ENCODE results near the gene DIAPH3.
"Not testable (repeated sequence)": the region's sequence is repeated elsewhere in the genome, so short reads cannot be mapped to it uniquely, and the experiment has no call there.

Gene DIAPH3

GRCh38 chr13:60048353-60048752 lies 115.4 kb downstream of the DIAPH3 start:
- H3K4me1 ChIP-seq (ENCODE audit: insufficient read depth, low read length); H3K27me3 ChIP-seq (ENCODE audit: control insufficient read depth in 1 of 2, insufficient read depth in 2 of 2, low read length in 2 of 2); H3K27ac ChIP-seq (ENCODE audit: low read depth, low read length); H3K36me3 ChIP-seq (ENCODE audit: insufficient read depth, low read length); H3K9ac ChIP-seq (ENCODE audit: low read length); H3K9me3 ChIP-seq (ENCODE audit: low read length); H3K4me3 ChIP-seq (ENCODE audit: low read depth in 1 of 2, low read length in 2 of 2): not testable (repeated sequence)

GRCh38 chr13:60047918-60048317 lies 115.8 kb downstream of the DIAPH3 start:
- H3K36me3 ChIP-seq (ENCODE audit: insufficient read depth, low read length) = no peaks in the 10 kb centered on the region
- H3K4me3 ChIP-seq (ENCODE audit: low read depth in 1 of 2, low read length in 2 of 2) = no peak overlapping the region
- H3K4me1 ChIP-seq (ENCODE audit: insufficient read depth, low read length) = no peaks in the 10 kb centered on the region
- no peak overlapping the region for H3K27ac ChIP-seq (ENCODE audit: low read depth, low read length)
- no peaks in the 10 kb centered on the region for H3K27me3 ChIP-seq (ENCODE audit: control insufficient read depth in 1 of 2, insufficient read depth in 2 of 2, low read length in 2 of 2)
- H3K9ac ChIP-seq (ENCODE audit: low read length) = no peak overlapping the region
- no peaks in the 10 kb centered on the region for H3K9me3 ChIP-seq (ENCODE audit: low read length)

- no peaks in the 10 kb centered on the region for H3K9me3 ChIP-seq (ENCODE audit: low read length)
- H3K27me3 ChIP-seq (ENCODE audit: control insufficient read depth in 1 of 2, insufficient read depth in 2 of 2, low read length in 2 of 2) = no peaks in the 10 kb centered on the region
- no peak overlapping the region for H3K27ac ChIP-seq (ENCODE audit: low read depth, low read length)
- H3K36me3 ChIP-seq (ENCODE audit: insufficient read depth, low read length) = no peaks in the 10 kb centered on the region
- no peak overlapping the region for H3K9ac ChIP-seq (ENCODE audit: low read length)
- no peak overlapping the region for H3K4me3 ChIP-seq (ENCODE audit: low read depth in 1 of 2, low read length in 2 of 2)
- H3K4me1 ChIP-seq (ENCODE audit: insufficient read depth, low read length) = no peaks in the 10 kb centered on the region
These were observed 119.4 kb downstream of the DIAPH3 start for GRCh38 chr13:60044321-60044720.

GRCh38 chr13:60043262-60043661 lies 120.5 kb downstream of the DIAPH3 start:
- Histone ChIP-seq H3K9me3 (ENCODE audit: low read length) (no peaks in the 10 kb centered on the region), H3K9ac (ENCODE audit: low read length) (no peak overlapping the region), H3K36me3 (ENCODE audit: insufficient read depth, low read length) (no peaks in the 10 kb centered on the region), H3K27me3 (ENCODE audit: control insufficient read depth in 1 of 2, insufficient read depth in 2 of 2, low read length in 2 of 2) (no peaks in the 10 kb centered on the region), H3K4me1 (ENCODE audit: insufficient read depth, low read length) (no peaks in the 10 kb centered on the region), H3K27ac (ENCODE audit: low read depth, low read length) (no peak overlapping the region), H3K4me3 (ENCODE audit: low read depth in 1 of 2, low read length in 2 of 2) (no peak overlapping the region)

GRCh38 chr13:60040668-60041067 lies 123.1 kb downstream of the DIAPH3 start:
- not testable (repeated sequence) for H3K27ac ChIP-seq (ENCODE audit: low read depth, low read length); H3K9me3 ChIP-seq (ENCODE audit: low read length); H3K36me3 ChIP-seq (ENCODE audit: insufficient read depth, low read length); H3K4me3 ChIP-seq (ENCODE audit: low read depth in 1 of 2, low read length in 2 of 2); H3K4me1 ChIP-seq (ENCODE audit: insufficient read depth, low read length); H3K27me3 ChIP-seq (ENCODE audit: control insufficient read depth in 1 of 2, insufficient read depth in 2 of 2, low read length in 2 of 2); H3K9ac ChIP-seq (ENCODE audit: low read length)

GRCh38 chr13:60035874-60036273 lies 127.9 kb downstream of the DIAPH3 start:
- Histone ChIP-seq H3K9me3 (ENCODE audit: low read length) (no peaks in the 10 kb centered on the region), H3K27ac (ENCODE audit: low read depth, low read length) (no peak overlapping the region), H3K27me3 (ENCODE audit: control insufficient read depth in 1 of 2, insufficient read depth in 2 of 2, low read length in 2 of 2) (no peaks in the 10 kb centered on the region), H3K4me3 (ENCODE audit: low read depth in 1 of 2, low read length in 2 of 2) (no peak overlapping the region), H3K36me3 (ENCODE audit: insufficient read depth, low read length) (no peaks in the 10 kb centered on the region), H3K9ac (ENCODE audit: low read length) (no peak overlapping the region), H3K4me1 (ENCODE audit: insufficient read depth, low read length) (no peaks in the 10 kb centered on the region)

GRCh38 chr13:60032851-60033250 lies 130.9 kb downstream of the DIAPH3 start:
- no peaks in the 10 kb centered on the region for H3K9me3 ChIP-seq (ENCODE audit: low read length)
- H3K9ac ChIP-seq (ENCODE audit: low read length) = no peak overlapping the region
- no peaks in the 10 kb centered on the region for H3K36me3 ChIP-seq (ENCODE audit: insufficient read depth, low read length)
- H3K4me1 ChIP-seq (ENCODE audit: insufficient read depth, low read length) = no peaks in the 10 kb centered on the region
- H3K4me3 ChIP-seq (ENCODE audit: low read depth in 1 of 2, low read length in 2 of 2) = no peak overlapping the region
- no peaks in the 10 kb centered on the region for H3K27me3 ChIP-seq (ENCODE audit: control insufficient read depth in 1 of 2, insufficient read depth in 2 of 2, low read length in 2 of 2)
- no peak overlapping the region for H3K27ac ChIP-seq (ENCODE audit: low read depth, low read length)

GRCh38 chr13:60028021-60028420 lies 135.7 kb downstream of the DIAPH3 start:
- no peaks in the 10 kb centered on the region for H3K27me3 ChIP-seq (ENCODE audit: control insufficient read depth in 1 of 2, insufficient read depth in 2 of 2, low read length in 2 of 2)
- no peak overlapping the region for H3K9ac ChIP-seq (ENCODE audit: low read length)
- no peaks in the 10 kb centered on the region for H3K9me3 ChIP-seq (ENCODE audit: low read length)
- H3K27ac ChIP-seq (ENCODE audit: low read depth, low read length) = no peak overlapping the region
- H3K36me3 ChIP-seq (ENCODE audit: insufficient read depth, low read length) = no peaks in the 10 kb centered on the region
- no peaks in the 10 kb centered on the region for H3K4me1 ChIP-seq (ENCODE audit: insufficient read depth, low read length)
- H3K4me3 ChIP-seq (ENCODE audit: low read depth in 1 of 2, low read length in 2 of 2) = no peak overlapping the region

- no peaks in the 10 kb centered on the region for H3K36me3 ChIP-seq (ENCODE audit: insufficient read depth, low read length)
- no peaks in the 10 kb centered on the region for H3K4me1 ChIP-seq (ENCODE audit: insufficient read depth, low read length)
- H3K27ac ChIP-seq (ENCODE audit: low read depth, low read length) = no peak overlapping the region
- no peak overlapping the region for H3K9ac ChIP-seq (ENCODE audit: low read length)
- no peaks in the 10 kb centered on the region for H3K27me3 ChIP-seq (ENCODE audit: control insufficient read depth in 1 of 2, insufficient read depth in 2 of 2, low read length in 2 of 2)
- no peaks in the 10 kb centered on the region for H3K9me3 ChIP-seq (ENCODE audit: low read length)
- no peak overlapping the region for H3K4me3 ChIP-seq (ENCODE audit: low read depth in 1 of 2, low read length in 2 of 2)
These were observed 137.4 kb downstream of the DIAPH3 start for GRCh38 chr13:60026286-60026685.

GRCh38 chr13:60020288-60020687 lies 143.4 kb downstream of the DIAPH3 start:
- Histone ChIP-seq H3K9ac (ENCODE audit: low read length) (no peak overlapping the region), H3K36me3 (ENCODE audit: insufficient read depth, low read length) (no peaks in the 10 kb centered on the region), H3K4me1 (ENCODE audit: insufficient read depth, low read length) (no peaks in the 10 kb centered on the region), H3K4me3 (ENCODE audit: low read depth in 1 of 2, low read length in 2 of 2) (no peak overlapping the region), H3K27me3 (ENCODE audit: control insufficient read depth in 1 of 2, insufficient read depth in 2 of 2, low read length in 2 of 2) (no peaks in the 10 kb centered on the region), H3K9me3 (ENCODE audit: low read length) (no peaks in the 10 kb centered on the region), H3K27ac (ENCODE audit: low read depth, low read length) (no peak overlapping the region)

- Histone ChIP-seq H3K27ac (ENCODE audit: low read depth, low read length) (no peak overlapping the region), H3K4me1 (ENCODE audit: insufficient read depth, low read length) (no peaks in the 10 kb centered on the region), H3K36me3 (ENCODE audit: insufficient read depth, low read length) (no peaks in the 10 kb centered on the region), H3K9ac (ENCODE audit: low read length) (no peak overlapping the region), H3K27me3 (ENCODE audit: control insufficient read depth in 1 of 2, insufficient read depth in 2 of 2, low read length in 2 of 2) (no peaks in the 10 kb centered on the region), H3K9me3 (ENCODE audit: low read length) (no peaks in the 10 kb centered on the region), H3K4me3 (ENCODE audit: low read depth in 1 of 2, low read length in 2 of 2) (no peak overlapping the region)
These were observed 144.4 kb downstream of the DIAPH3 start for GRCh38 chr13:60019119-60019993.

GRCh38 chr13:60018536-60018935 lies 145.2 kb downstream of the DIAPH3 start:
- no peaks in the 10 kb centered on the region for H3K4me1 ChIP-seq (ENCODE audit: insufficient read depth, low read length)
- no peaks in the 10 kb centered on the region for H3K27me3 ChIP-seq (ENCODE audit: control insufficient read depth in 1 of 2, insufficient read depth in 2 of 2, low read length in 2 of 2)
- no peak overlapping the region for H3K9ac ChIP-seq (ENCODE audit: low read length)
- H3K9me3 ChIP-seq (ENCODE audit: low read length) = no peaks in the 10 kb centered on the region
- no peak overlapping the region for H3K27ac ChIP-seq (ENCODE audit: low read depth, low read length)
- no peak overlapping the region for H3K4me3 ChIP-seq (ENCODE audit: low read depth in 1 of 2, low read length in 2 of 2)
- H3K36me3 ChIP-seq (ENCODE audit: insufficient read depth, low read length) = no peaks in the 10 kb centered on the region

All from muscle layer of colon (tissue), 2 donors.